ENCODE data around the gene LRMDA. TPM values are rescaled to one million over a fixed set of nuclear protein-coding genes. Genes with fewer than 3 reads are reported as not detected.

The LRMDA gene
- total and polyA plus RNA-seq, 10 of the 15 experiments (the other 5 are each of a cell fraction or from before 2014, with no cell fraction given): 0.07 to 0.54 (median 0.29) TPM; not detected in 4

DNA sequence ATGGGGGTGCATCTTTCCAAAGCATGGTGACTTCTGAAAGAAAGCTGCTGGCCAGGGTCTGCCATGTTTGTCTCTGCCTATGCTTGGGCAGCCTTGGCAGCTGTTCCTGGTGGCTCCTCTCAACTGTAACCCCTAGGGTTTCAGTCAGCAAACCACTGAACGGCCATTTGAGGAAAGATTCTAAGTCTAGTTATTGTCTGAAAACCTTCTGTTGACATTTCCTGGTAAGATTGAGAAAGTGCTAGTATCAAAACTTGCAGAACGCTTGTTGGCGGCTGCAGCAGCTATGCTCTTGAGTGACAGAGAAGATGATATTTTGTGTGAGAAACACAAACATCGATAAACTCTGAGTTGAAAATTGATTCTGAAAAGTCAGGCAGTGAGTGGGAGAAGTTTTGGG, 523.1 kb downstream of the LRMDA start:
- Histone ChIP-seq H3K27ac (ENCODE audit: control insufficient read depth, insufficient read depth) (no peak overlapping the region), H3K36me3 (ENCODE audit: control insufficient read depth in 2 of 2, insufficient read depth in 2 of 2, low read length in 1 of 2) (no peaks in the 10 kb centered on the region), H3K79me2 (ENCODE audit: control insufficient read depth, insufficient read depth, low read length) (no peaks in the 10 kb centered on the region), H3K4me1 (ENCODE audit: control insufficient read depth, insufficient read depth, low read length) (no peaks in the 10 kb centered on the region), H3K4me3 (no peak overlapping the region), H2AFZ (ENCODE audit: control insufficient read depth, low read depth, low read length) (no peak overlapping the region), H3K27me3 (replicated peaks in 1 of 2; ENCODE audit: control insufficient read depth in 2 of 2, insufficient read depth in 2 of 2, low read length in 1 of 2) (no peaks in the 10 kb centered on the region), H3K4me2 (ENCODE audit: control insufficient read depth, insufficient read depth) (no peak overlapping the region), H4K20me1 (ENCODE audit: control insufficient read depth, insufficient read depth) (no peaks in the 10 kb centered on the region), H3K9ac (ENCODE audit: control insufficient read depth, insufficient read depth, low read length) (no peak overlapping the region), H3K9me3 (replicated peaks; ENCODE audit: control insufficient read depth, insufficient read depth, low read length) (no peaks in the 10 kb centered on the region)
- ATAC-seq (no peak), DNase-seq (ENCODE audit: low read depth, low spot score) (no peak), FAIRE-seq (no peak)
- 50% methylated on average over 4 of the region's 4 CpGs for WGBS (ENCODE audit: insufficient coverage, insufficient replicate concordance, low lambda C conversion rate, missing lambda C conversion rate)
- CTCF ChIA-PET: interaction anchor here (0.7 kb wide), 1 partner anchor 43 kb away, joined by 3 read pairs; no protein-coding TSS in a partner anchor
- intact Hi-C loops (cut with micrococcal nuclease; ENCODE audit: unreplicated experiment) (no loop called here), in situ Hi-C loops (cut with MboI) (no loop called here)
- no TSS peak for BruUV-seq (replicated peaks)
- SMC1A ChIA-PET (ENCODE audit: uncharacterized antibody, unreplicated experiment): interaction anchor here (1.4 to 1.5 kb wide), 2 partner anchors 11 to 21 kb away, joined by 3 to 4 read pairs; no protein-coding TSS in a partner anchor
- TF ChIP-seq, protein P1, sequence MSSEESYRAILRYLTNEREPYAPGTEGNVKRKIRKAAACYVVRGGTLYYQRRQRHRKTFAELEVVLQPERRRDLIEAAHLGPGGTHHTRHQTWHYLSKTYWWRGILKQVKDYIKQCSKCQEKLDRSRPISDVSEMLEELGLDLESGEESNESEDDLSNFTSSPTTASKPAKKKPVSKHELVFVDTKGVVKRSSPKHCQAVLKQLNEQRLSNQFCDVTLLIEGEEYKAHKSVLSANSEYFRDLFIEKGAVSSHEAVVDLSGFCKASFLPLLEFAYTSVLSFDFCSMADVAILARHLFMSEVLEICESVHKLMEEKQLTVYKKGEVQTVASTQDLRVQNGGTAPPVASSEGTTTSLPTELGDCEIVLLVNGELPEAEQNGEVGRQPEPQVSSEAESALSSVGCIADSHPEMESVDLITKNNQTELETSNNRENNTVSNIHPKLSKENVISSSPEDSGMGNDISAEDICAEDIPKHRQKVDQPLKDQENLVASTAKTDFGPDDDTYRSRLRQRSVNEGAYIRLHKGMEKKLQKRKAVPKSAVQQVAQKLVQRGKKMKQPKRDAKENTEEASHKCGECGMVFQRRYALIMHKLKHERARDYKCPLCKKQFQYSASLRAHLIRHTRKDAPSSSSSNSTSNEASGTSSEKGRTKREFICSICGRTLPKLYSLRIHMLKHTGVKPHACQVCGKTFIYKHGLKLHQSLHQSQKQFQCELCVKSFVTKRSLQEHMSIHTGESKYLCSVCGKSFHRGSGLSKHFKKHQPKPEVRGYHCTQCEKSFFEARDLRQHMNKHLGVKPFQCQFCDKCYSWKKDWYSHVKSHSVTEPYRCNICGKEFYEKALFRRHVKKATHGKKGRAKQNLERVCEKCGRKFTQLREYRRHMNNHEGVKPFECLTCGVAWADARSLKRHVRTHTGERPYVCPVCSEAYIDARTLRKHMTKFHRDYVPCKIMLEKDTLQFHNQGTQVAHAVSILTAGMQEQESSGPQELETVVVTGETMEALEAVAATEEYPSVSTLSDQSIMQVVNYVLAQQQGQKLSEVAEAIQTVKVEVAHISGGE (CRISPR knock-in tag; IDR thresholded peaks at IDR 0.05): no peak
- TF ChIP-seq SREBF1 (IDR thresholded peaks at IDR 0.05; ENCODE audit: low read length): no peak
- no peak for TF ChIP-seq NFYA (IDR thresholded peaks at IDR 0.05; ENCODE audit: borderline replicate concordance, low read depth, low read length)
- no peak for TF ChIP-seq SP1 (IDR thresholded peaks at IDR 0.05; ENCODE audit: low read depth, low read length)
- TF ChIP-seq TCF7 (IDR thresholded peaks at IDR 0.05; ENCODE audit: borderline replicate concordance): no peak
- no peak for TF ChIP-seq BCL11A (IDR thresholded peaks at IDR 0.05; ENCODE audit: low read depth, low read length)
- no peak for TF ChIP-seq MXI1 (IDR thresholded peaks at IDR 0.05; ENCODE audit: low read depth, low read length)
- TF ChIP-seq POU2F2 (IDR thresholded peaks at IDR 0.05; ENCODE audit: borderline replicate concordance, low read depth, low read length): no peak
- TF ChIP-seq, protein P2, sequence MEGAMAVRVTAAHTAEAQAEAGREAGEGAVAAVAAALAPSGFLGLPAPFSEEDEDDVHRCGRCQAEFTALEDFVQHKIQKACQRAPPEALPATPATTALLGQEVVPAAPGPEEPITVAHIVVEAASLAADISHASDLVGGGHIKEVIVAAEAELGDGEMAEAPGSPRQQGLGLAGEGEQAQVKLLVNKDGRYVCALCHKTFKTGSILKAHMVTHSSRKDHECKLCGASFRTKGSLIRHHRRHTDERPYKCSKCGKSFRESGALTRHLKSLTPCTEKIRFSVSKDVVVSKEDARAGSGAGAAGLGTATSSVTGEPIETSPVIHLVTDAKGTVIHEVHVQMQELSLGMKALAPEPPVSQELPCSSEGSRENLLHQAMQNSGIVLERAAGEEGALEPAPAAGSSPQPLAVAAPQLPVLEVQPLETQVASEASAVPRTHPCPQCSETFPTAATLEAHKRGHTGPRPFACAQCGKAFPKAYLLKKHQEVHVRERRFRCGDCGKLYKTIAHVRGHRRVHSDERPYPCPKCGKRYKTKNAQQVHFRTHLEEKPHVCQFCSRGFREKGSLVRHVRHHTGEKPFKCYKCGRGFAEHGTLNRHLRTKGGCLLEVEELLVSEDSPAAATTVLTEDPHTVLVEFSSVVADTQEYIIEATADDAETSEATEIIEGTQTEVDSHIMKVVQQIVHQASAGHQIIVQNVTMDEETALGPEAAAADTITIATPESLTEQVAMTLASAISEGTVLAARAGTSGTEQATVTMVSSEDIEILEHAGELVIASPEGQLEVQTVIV (IDR thresholded peaks at IDR 0.05; ENCODE audit: borderline replicate concordance, partially characterized antibody): no peak
- no peak for TF ChIP-seq YBX1 (IDR thresholded peaks at IDR 0.05)
- TF ChIP-seq EZH2 (IDR thresholded peaks at IDR 0.05; ENCODE audit: borderline replicate concordance, control insufficient read depth, low read depth, low read length): no peak
- TF ChIP-seq HDAC6 (IDR thresholded peaks at IDR 0.05; ENCODE audit: unreplicated experiment): no peak
- TF ChIP-seq, protein P3, sequence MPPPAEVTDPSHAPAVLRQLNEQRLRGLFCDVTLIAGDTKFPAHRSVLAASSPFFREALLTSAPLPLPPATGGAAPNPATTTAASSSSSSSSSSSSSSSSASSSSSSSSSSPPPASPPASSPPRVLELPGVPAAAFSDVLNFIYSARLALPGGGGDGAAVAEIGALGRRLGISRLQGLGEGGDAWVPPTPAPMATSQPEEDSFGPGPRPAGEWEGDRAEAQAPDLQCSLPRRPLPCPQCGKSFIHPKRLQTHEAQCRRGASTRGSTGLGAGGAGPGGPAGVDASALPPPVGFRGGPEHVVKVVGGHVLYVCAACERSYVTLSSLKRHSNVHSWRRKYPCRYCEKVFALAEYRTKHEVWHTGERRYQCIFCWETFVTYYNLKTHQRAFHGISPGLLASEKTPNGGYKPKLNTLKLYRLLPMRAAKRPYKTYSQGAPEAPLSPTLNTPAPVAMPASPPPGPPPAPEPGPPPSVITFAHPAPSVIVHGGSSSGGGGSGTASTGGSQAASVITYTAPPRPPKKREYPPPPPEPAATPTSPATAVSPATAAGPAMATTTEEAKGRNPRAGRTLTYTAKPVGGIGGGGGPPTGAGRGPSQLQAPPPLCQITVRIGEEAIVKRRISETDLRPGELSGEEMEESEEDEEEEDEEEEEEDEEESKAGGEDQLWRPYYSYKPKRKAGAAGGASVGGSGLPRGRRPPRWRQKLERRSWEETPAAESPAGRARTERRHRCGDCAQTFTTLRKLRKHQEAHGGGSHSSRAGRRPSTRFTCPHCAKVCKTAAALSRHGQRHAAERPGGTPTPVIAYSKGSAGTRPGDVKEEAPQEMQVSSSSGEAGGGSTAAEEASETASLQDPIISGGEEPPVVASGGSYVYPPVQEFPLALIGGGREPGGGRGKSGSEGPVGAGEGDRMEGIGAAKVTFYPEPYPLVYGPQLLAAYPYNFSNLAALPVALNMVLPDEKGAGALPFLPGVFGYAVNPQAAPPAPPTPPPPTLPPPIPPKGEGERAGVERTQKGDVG (CRISPR knock-in tag; IDR thresholded peaks at IDR 0.05): no peak
- POLR2A ChIA-PET: no interaction called here
- RAD21 ChIA-PET (ENCODE audit: unreplicated experiment): no interaction called here

Measured in GM12878 (cell line).